ENCODE measurements around the gene TTBK1. TPM values are rescaled to one million over a fixed set of nuclear protein-coding genes. Genes with fewer than 3 reads are reported as not detected.
A peak's percentile ranks its signal among the peaks of the same experiment; 100 is the strongest.

Gene TTBK1
- total RNA-seq, 4 donors from 2014 or later = 0.13 TPM; not detected in 3

- H3K36me3 ChIP-seq = no peaks in the 10 kb centered on the region
- no peak for TF ChIP-seq POLR2A (IDR thresholded peaks at IDR 0.05)
- TF ChIP-seq, protein P1, sequence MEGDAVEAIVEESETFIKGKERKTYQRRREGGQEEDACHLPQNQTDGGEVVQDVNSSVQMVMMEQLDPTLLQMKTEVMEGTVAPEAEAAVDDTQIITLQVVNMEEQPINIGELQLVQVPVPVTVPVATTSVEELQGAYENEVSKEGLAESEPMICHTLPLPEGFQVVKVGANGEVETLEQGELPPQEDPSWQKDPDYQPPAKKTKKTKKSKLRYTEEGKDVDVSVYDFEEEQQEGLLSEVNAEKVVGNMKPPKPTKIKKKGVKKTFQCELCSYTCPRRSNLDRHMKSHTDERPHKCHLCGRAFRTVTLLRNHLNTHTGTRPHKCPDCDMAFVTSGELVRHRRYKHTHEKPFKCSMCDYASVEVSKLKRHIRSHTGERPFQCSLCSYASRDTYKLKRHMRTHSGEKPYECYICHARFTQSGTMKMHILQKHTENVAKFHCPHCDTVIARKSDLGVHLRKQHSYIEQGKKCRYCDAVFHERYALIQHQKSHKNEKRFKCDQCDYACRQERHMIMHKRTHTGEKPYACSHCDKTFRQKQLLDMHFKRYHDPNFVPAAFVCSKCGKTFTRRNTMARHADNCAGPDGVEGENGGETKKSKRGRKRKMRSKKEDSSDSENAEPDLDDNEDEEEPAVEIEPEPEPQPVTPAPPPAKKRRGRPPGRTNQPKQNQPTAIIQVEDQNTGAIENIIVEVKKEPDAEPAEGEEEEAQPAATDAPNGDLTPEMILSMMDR (IDR thresholded peaks at IDR 0.05) = no peak
- peaks cover 0 to 4% (median 0%) of the 10 kb centered on the region in 3 donors for H3K4me1 ChIP-seq
- H3K9me3 ChIP-seq = no peaks in the 10 kb centered on the region
- no peak overlapping the region for H3K4me3 ChIP-seq
- no peak overlapping the region for H3K27ac ChIP-seq
- no peak for DNase-seq
- 77 to 94% methylated on average over 2 to 5 of the region's 5 CpGs for WGBS, 2 donors
- peaks cover 0 to 27% (median 0%) of the 10 kb centered on the region in 4 donors for H3K27me3 ChIP-seq
- intact Hi-C loops (cut with DNase I) = loop anchor here (10.0 kb wide), 1 partner anchor 244 kb away; no protein-coding TSS in a partner anchor
Observed at GRCh38 chr6:43261198-43261597, 17.9 kb downstream of the TTBK1 start.

GRCh38 chr6:43262000-43262779 is 18.9 kb downstream of the TTBK1 start:
- Histone ChIP-seq H3K27me3 (peaks cover 0 to 17% (median 0%) of the 10 kb centered on the region in 4 donors), H3K9me3 (no peaks in the 10 kb centered on the region), H3K4me3 (no peak overlapping the region), H3K27ac (no peak overlapping the region), H3K4me1 (peaks cover 0 to 4% (median 0%) of the 10 kb centered on the region in 3 donors), H3K36me3 (no peaks in the 10 kb centered on the region)
- intact Hi-C loops (cut with DNase I) = loop anchor here (10.0 kb wide), 1 partner anchor 243 kb away; no protein-coding TSS in a partner anchor
- DNase-seq = no peak
- WGBS, 2 donors = 71 to 77% methylated on average over 14 of the region's 14 CpGs
- TF ChIP-seq, protein P1 (IDR thresholded peaks at IDR 0.05) = no peak

DNA sequence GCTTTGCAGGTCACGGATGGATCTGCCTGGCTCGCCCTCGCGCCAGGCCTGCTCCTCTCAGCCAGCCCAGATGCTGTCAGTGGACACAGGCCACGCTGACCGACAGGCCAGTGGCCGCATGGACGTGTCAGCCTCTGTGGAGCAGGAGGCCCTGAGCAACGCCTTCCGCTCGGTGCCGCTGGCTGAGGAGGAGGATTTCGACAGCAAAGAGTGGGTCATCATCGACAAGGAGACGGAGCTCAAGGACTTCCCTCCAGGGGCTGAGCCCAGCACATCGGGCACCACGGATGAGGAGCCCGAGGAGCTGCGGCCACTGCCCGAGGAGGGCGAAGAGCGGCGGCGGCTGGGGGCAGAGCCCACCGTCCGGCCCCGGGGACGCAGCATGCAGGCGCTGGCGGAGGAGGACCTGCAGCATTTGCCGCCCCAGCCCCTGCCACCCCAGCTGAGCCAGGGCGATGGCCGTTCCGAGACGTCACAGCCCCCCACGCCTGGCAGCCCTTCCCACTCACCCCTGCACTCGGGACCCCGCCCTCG is 19.6 kb downstream of the TTBK1 start:
- Histone ChIP-seq H3K27me3 (peaks cover 0 to 13% (median 0%) of the 10 kb centered on the region in 4 donors), H3K27ac (no peak overlapping the region), H3K9me3 (no peaks in the 10 kb centered on the region), H3K4me3 (no peak overlapping the region), H3K4me1 (peaks cover 0 to 5% (median 0%) of the 10 kb centered on the region in 3 donors), H3K36me3 (no peaks in the 10 kb centered on the region)
- DNase-seq = no peak
- 71 to 88% methylated on average over 4 to 18 of the region's 39 CpGs for WGBS, 2 donors
- TF ChIP-seq, protein P1 (IDR thresholded peaks at IDR 0.05) = no peak
- TF ChIP-seq POLR2A (IDR thresholded peaks at IDR 0.05) = no peak
- intact Hi-C loops (cut with DNase I) = loop anchor here (10.0 kb wide), 1 partner anchor 242 kb away; no protein-coding TSS in a partner anchor

GRCh38 chr6:43263314-43264178 is 20.3 kb downstream of the TTBK1 start:
- H3K27me3 ChIP-seq = peaks cover 0 to 14% (median 0%) of the 10 kb centered on the region in 4 donors
- H3K9me3 ChIP-seq = no peaks in the 10 kb centered on the region
- H3K4me1 ChIP-seq = peaks cover 0 to 12% (median under 1%) of the 10 kb centered on the region in 3 donors
- peak; percentile 10 for DNase-seq
- H3K4me3 ChIP-seq = no peak overlapping the region
- intact Hi-C loops (cut with DNase I) = loop anchor here (10.0 kb wide), 1 partner anchor 241 kb away; no protein-coding TSS in a partner anchor
- WGBS, 2 donors = 49 to 76% methylated on average over 6 to 11 of the region's 12 CpGs
- TF ChIP-seq, protein P1 (IDR thresholded peaks at IDR 0.05) = peak; percentile 41 to 85 (median 73)
- TF ChIP-seq POLR2A (IDR thresholded peaks at IDR 0.05) = no peak
- H3K36me3 ChIP-seq = no peaks in the 10 kb centered on the region
- H3K27ac ChIP-seq = no peak overlapping the region
